IPS-18c (cell line): ENCODE data around the gene PPP2R5A.
"Not testable (repeated sequence)": the region's sequence is repeated elsewhere in the genome, so short reads cannot be mapped to it uniquely, and the experiment has no call there.

Experiments used
- H3K4me3 ChIP-seq: 2 replicates; pipeline ENCODE4 v1.7.0; 2013; ENCODE audit warnings: low read depth, mild to moderate bottlenecking, low read length, moderate library complexity; ENCODE audit not compliant: insufficient read depth
- H3K9me3 ChIP-seq: one replicate; pipeline ENCODE4 v1.6.1; 2013; ENCODE audit warnings: mild to moderate bottlenecking, low read length, moderate library complexity; ENCODE audit not compliant: control insufficient read depth, insufficient read depth

PPP2R5A gene

GRCh38 chr1:212289262-212290077 lies 4.3 kb downstream of the PPP2R5A start:
- H3K9me3 ChIP-seq: no peaks in the 10 kb centered on the region

GRCh38 chr1:212290608-212291007 lies 5.4 kb downstream of the PPP2R5A start:
- Histone ChIP-seq H3K4me3 (no peak overlapping the region), H3K9me3 (no peaks in the 10 kb centered on the region)

More at GRCh38 chr1:212289262-212290077, 4.3 kb downstream of the PPP2R5A start:
- H3K4me3 ChIP-seq: no peak overlapping the region

- no peaks in the 10 kb centered on the region for H3K9me3 ChIP-seq
- H3K4me3 ChIP-seq: no peak overlapping the region
These were observed 6.4 kb downstream of the PPP2R5A start for GRCh38 chr1:212291505-212292134.

- Histone ChIP-seq H3K4me3 (no peak overlapping the region), H3K9me3 (no peaks in the 10 kb centered on the region)
These were observed 7.3 kb downstream of the PPP2R5A start for GRCh38 chr1:212292250-212293105.

GRCh38 chr1:212293579-212293978 lies 8.4 kb downstream of the PPP2R5A start:
- no peak overlapping the region for H3K4me3 ChIP-seq

GRCh38 chr1:212294983-212295382 lies 9.8 kb downstream of the PPP2R5A start:
- Histone ChIP-seq H3K4me3 (no peak overlapping the region), H3K9me3 (no peaks in the 10 kb centered on the region)

More at GRCh38 chr1:212293579-212293978, 8.4 kb downstream of the PPP2R5A start:
- H3K9me3 ChIP-seq: no peaks in the 10 kb centered on the region

- no peaks in the 10 kb centered on the region for H3K9me3 ChIP-seq
- no peak overlapping the region for H3K4me3 ChIP-seq
These were observed 10.4 kb downstream of the PPP2R5A start for GRCh38 chr1:212295579-212295978.

- H3K9me3 ChIP-seq: no peaks in the 10 kb centered on the region
- no peak overlapping the region for H3K4me3 ChIP-seq
These were observed 12.1 kb downstream of the PPP2R5A start for GRCh38 chr1:212297338-212297737.

- Histone ChIP-seq H3K9me3 (no peaks in the 10 kb centered on the region), H3K4me3 (no peak overlapping the region)
These were observed 16.4 kb downstream of the PPP2R5A start for GRCh38 chr1:212301580-212301979.

GRCh38 chr1:212302745-212303383 lies 17.7 kb downstream of the PPP2R5A start:
- Histone ChIP-seq H3K4me3 (no peak overlapping the region), H3K9me3 (no peaks in the 10 kb centered on the region)

- Histone ChIP-seq H3K4me3 (no peak overlapping the region), H3K9me3 (no peaks in the 10 kb centered on the region)
These were observed 20.1 kb downstream of the PPP2R5A start for GRCh38 chr1:212305342-212305741.

GRCh38 chr1:212305984-212306452 lies 20.8 kb downstream of the PPP2R5A start:
- not testable (repeated sequence) for H3K9me3 ChIP-seq, H3K4me3 ChIP-seq

- Histone ChIP-seq H3K9me3 (no peaks in the 10 kb centered on the region), H3K4me3 (no peak overlapping the region)
These were observed 24.8 kb downstream of the PPP2R5A start for GRCh38 chr1:212309967-212310366.

- Histone ChIP-seq H3K4me3 (no peak overlapping the region), H3K9me3 (no peaks in the 10 kb centered on the region)
These were observed 25.2 kb downstream of the PPP2R5A start for GRCh38 chr1:212310383-212310782.

GRCh38 chr1:212311836-212312497 lies 26.8 kb downstream of the PPP2R5A start:
- H3K9me3 ChIP-seq: no peaks in the 10 kb centered on the region
- no peak overlapping the region for H3K4me3 ChIP-seq

- H3K9me3 ChIP-seq: no peaks in the 10 kb centered on the region
- no peak overlapping the region for H3K4me3 ChIP-seq
These were observed 28.4 kb downstream of the PPP2R5A start for GRCh38 chr1:212313616-212314015.

- Histone ChIP-seq H3K9me3 (no peaks in the 10 kb centered on the region), H3K4me3 (no peak overlapping the region)
These were observed 30.0 kb downstream of the PPP2R5A start for GRCh38 chr1:212315184-212315583.
